Smooth muscle cell (in vitro differentiated cells): ENCODE measurements around the gene TRIM7. TPM values are rescaled to one million over a fixed set of nuclear protein-coding genes. Genes with fewer than 3 reads are reported as not detected.

Experiments
- DNase-seq: peaks from one replicate; lab custom pipeline; 2025; ENCODE audit not compliant: unreplicated experiment; lab: John Stamatoyannopoulos, UW
- H2AFZ ChIP-seq: fragments of 200-600 bp; sonication (generic); 2 replicates; pipeline ENCODE4 v1.6.0; 2016; ENCODE audit warnings: antibody characterized with exemption, low read depth, mild to moderate bottlenecking
- H3F3A ChIP-seq: fragments of 200-600 bp; sonication (generic); 2 replicates; pipeline ENCODE4 v1.6.0; 2017; ENCODE audit warnings: antibody characterized with exemption, low read depth
- H3K27ac ChIP-seq: fragments of 200-600 bp; sonication (generic); 2 replicates; pipeline ENCODE4 v1.5.1; 2016; ENCODE audit warnings: low read depth, mild to moderate bottlenecking
- H3K27me3 ChIP-seq: fragments of 200-600 bp; sonication (generic); 2 replicates; pipeline ENCODE4 v1.6.1; 2016; ENCODE audit warnings: low read depth, mild to moderate bottlenecking
- H3K36me3 ChIP-seq: fragments of 200-600 bp; sonication (generic); 2 replicates; pipeline ENCODE4 v1.5.1; 2016; ENCODE audit warnings: low read depth
- H3K4me1 ChIP-seq: fragments of 200-600 bp; sonication (generic); 2 replicates; pipeline ENCODE4 v1.5.1; 2016; ENCODE audit warnings: low read depth
- H3K4me2 ChIP-seq: fragments of 200-600 bp; sonication (generic); 2 replicates; pipeline ENCODE4 v1.6.0; 2016; ENCODE audit warnings: mild to moderate bottlenecking
- H3K4me3 ChIP-seq: fragments of 200-600 bp; sonication (generic); 2 replicates; pipeline ENCODE4 v1.5.1; 2016; ENCODE audit warnings: mild to moderate bottlenecking
- H3K79me2 ChIP-seq: fragments of 200-600 bp; sonication (generic); 2 replicates; pipeline ENCODE4 v1.6.0; 2016; ENCODE audit warnings: low read depth, mild to moderate bottlenecking
- H3K9ac ChIP-seq: fragments of 200-600 bp; sonication (generic); 2 replicates; pipeline ENCODE4 v1.6.0; 2016; ENCODE audit warnings: low read depth
- H3K9me3 ChIP-seq: fragments of 200-600 bp; sonication (generic); replicated peaks from 2 replicates; pipeline ENCODE4 v1.5.1; 2016; ENCODE audit warnings: low read depth
- H4K20me1 ChIP-seq: fragments of 200-600 bp; sonication (generic); 2 replicates; pipeline ENCODE4 v1.6.0; 2016; ENCODE audit warnings: low read depth
- CTCF ChIP-seq: fragments of 200-600 bp; sonication (generic); IDR thresholded peaks from 2 replicates; pipeline ENCODE4 v1.5.1; 2017; ENCODE audit warnings: borderline replicate concordance, mild to moderate bottlenecking, antibody characterized with exemption; ENCODE audit not compliant: insufficient read depth, poor library complexity, severe bottlenecking
- WGBS: methylation state at CpG from one replicate; pipeline ENCODE4 v1.1.7; 2016; ENCODE audit warnings: low lambda C conversion rate; 5-methylcytosine and 5-hydroxymethylcytosine counted together
- polyA plus RNA-seq: library from polyadenylated mRNA; unstranded; fragments of >200 nt; fragmentation: Nextera tagmentation; extraction: Ambion mirVana; gene quantifications from 2 replicates; pipeline ENCODE4 v1.2.1, GENCODE V29; 2016
- total RNA-seq: library from RNA; depleted of rRNA; stranded (reverse); fragments of >200 nt; gene quantifications from 2 replicates; pipeline ENCODE4 v1.2.3, GENCODE V29; 2014

The TRIM7 gene
- total and polyA plus RNA-seq, 2 experiments from 2014 or later: not detected

- peaks cover 16% of the 10 kb centered on the region for H3K27me3 ChIP-seq
These were observed 6.8 kb downstream of the TRIM7 start for GRCh38 chr5:181198106-181198685.

GRCh38 chr5:181197326-181197951 is 7.6 kb downstream of the TRIM7 start:
- peaks cover under 1% of the 10 kb centered on the region for H3K4me1 ChIP-seq
- no peak overlapping the region for H2AFZ ChIP-seq
- no peak overlapping the region for H3K4me2 ChIP-seq
- no peak for TF ChIP-seq CTCF
- H3K79me2 ChIP-seq: no peaks in the 10 kb centered on the region
- H3K9me3 ChIP-seq: no peaks in the 10 kb centered on the region
- 77% methylated on average over 8 of the region's 8 CpGs for WGBS
- H3K27ac ChIP-seq: no peak overlapping the region
- H3K27me3 ChIP-seq: peaks cover 16% of the 10 kb centered on the region
- H3F3A ChIP-seq: no peaks in the 10 kb centered on the region
- no peak for DNase-seq
- no peak overlapping the region for H3K9ac ChIP-seq
- no peaks in the 10 kb centered on the region for H4K20me1 ChIP-seq
- H3K36me3 ChIP-seq: no peaks in the 10 kb centered on the region
- no peak overlapping the region for H3K4me3 ChIP-seq

More at GRCh38 chr5:181198106-181198685, 6.8 kb downstream of the TRIM7 start:
- Histone ChIP-seq H3F3A (no peaks in the 10 kb centered on the region), H3K9me3 (no peaks in the 10 kb centered on the region), H3K36me3 (no peaks in the 10 kb centered on the region), H3K4me2 (no peak overlapping the region), H3K4me1 (no peaks in the 10 kb centered on the region), H2AFZ (no peak overlapping the region), H3K79me2 (no peaks in the 10 kb centered on the region), H3K9ac (no peak overlapping the region), H3K4me3 (no peak overlapping the region), H4K20me1 (no peaks in the 10 kb centered on the region), H3K27ac (no peak overlapping the region)
- WGBS: 80% methylated on average over 12 of the region's 12 CpGs
- no peak for DNase-seq
- no peak for TF ChIP-seq CTCF

- no peaks in the 10 kb centered on the region for H3K9me3 ChIP-seq
- H3K4me3 ChIP-seq: no peak overlapping the region
- H4K20me1 ChIP-seq: no peaks in the 10 kb centered on the region
- no peak for TF ChIP-seq CTCF
- no peak overlapping the region for H2AFZ ChIP-seq
- WGBS: 94% methylated on average over 45 of the region's 45 CpGs
- no peaks in the 10 kb centered on the region for H3K27me3 ChIP-seq
- DNase-seq: no peak
- H3F3A ChIP-seq: no peaks in the 10 kb centered on the region
- no peaks in the 10 kb centered on the region for H3K79me2 ChIP-seq
- peaks cover 4% of the 10 kb centered on the region for H3K4me1 ChIP-seq
- H3K4me2 ChIP-seq: no peak overlapping the region
- no peaks in the 10 kb centered on the region for H3K36me3 ChIP-seq
- H3K9ac ChIP-seq: no peak overlapping the region
- no peak overlapping the region for H3K27ac ChIP-seq
These were observed 9.7 kb downstream of the TRIM7 start for GRCh38 chr5:181195249-181195761.
